H9 (cell line): ENCODE data around the gene SLC22A13. TPM values are rescaled to one million over a fixed set of nuclear protein-coding genes. Genes with fewer than 3 reads are reported as not detected.

Source experiments
- DNase-seq: peaks from one replicate; pipeline ENCODE4 v3.0.0-alpha.2; 2017
- H2AFZ ChIP-seq: one replicate; pipeline ENCODE4 v1.6.1; 2013; ENCODE audit warnings: mild to moderate bottlenecking, low read length, control low read depth, moderate library complexity
- H2AK5ac ChIP-seq: 2 replicates; pipeline ENCODE4 v1.6.1; 2013; ENCODE audit warnings: low read length, control low read depth, mixed read lengths; ENCODE audit not compliant: insufficient read length
- H2BK120ac ChIP-seq: one replicate; pipeline ENCODE4 v1.6.1; 2013; ENCODE audit warnings: low read depth, mild to moderate bottlenecking, low read length, control low read depth, inconsistent platforms; ENCODE audit not compliant: poor library complexity, severe bottlenecking
- H2BK12ac ChIP-seq: 2 replicates; pipeline ENCODE4 v1.6.1; 2013; ENCODE audit warnings: low read length, control low read depth, mixed read lengths, low read depth; ENCODE audit not compliant: insufficient read length
- H2BK15ac ChIP-seq: 2 replicates; pipeline ENCODE4 v1.6.1; 2013; ENCODE audit warnings: low read depth, low read length, control low read depth
- H2BK20ac ChIP-seq: one replicate; pipeline ENCODE4 v1.6.1; 2013; ENCODE audit warnings: low read depth, mild to moderate bottlenecking, low read length, control low read depth, inconsistent platforms; ENCODE audit not compliant: poor library complexity, severe bottlenecking
- H2BK5ac ChIP-seq: 2 replicates; pipeline ENCODE4 v1.6.1; 2013; ENCODE audit warnings: low read length, control low read depth, mixed read lengths; ENCODE audit not compliant: insufficient read length
- H3K14ac ChIP-seq: 2 replicates; pipeline ENCODE4 v1.6.1; 2013; ENCODE audit warnings: low read length, control low read depth; ENCODE audit not compliant: insufficient read depth
- H3K18ac ChIP-seq: 2 replicates; pipeline ENCODE4 v1.6.1; 2013; ENCODE audit warnings: low read depth, mild to moderate bottlenecking, mixed read lengths, low read length, control low read depth; ENCODE audit not compliant: insufficient read length
- H3K23ac ChIP-seq: 2 replicates; pipeline ENCODE4 v1.6.1; 2013; ENCODE audit warnings: low read length, control low read depth, mixed read lengths, low read depth; ENCODE audit not compliant: insufficient read length
- H3K23me2 ChIP-seq: 2 replicates; pipeline ENCODE4 v1.6.1; 2013; ENCODE audit warnings: low read depth, mild to moderate bottlenecking, mixed read lengths, low read length, control low read depth; ENCODE audit not compliant: insufficient read length, poor library complexity, severe bottlenecking
- H3K27ac ChIP-seq: 2 replicates; pipeline ENCODE4 v1.5.1; 2013; ENCODE audit warnings: low read length, control low read depth, mixed read lengths, low read depth; ENCODE audit not compliant: insufficient read length
- H3K27me3 ChIP-seq: 2 replicates; pipeline ENCODE4 v1.6.1; 2013; ENCODE audit warnings: low read length, control low read depth, inconsistent platforms; ENCODE audit not compliant: insufficient read depth
- H3K4ac ChIP-seq: 2 replicates; pipeline ENCODE4 v1.6.1; 2013; ENCODE audit warnings: low read depth, mild to moderate bottlenecking, control low read depth, inconsistent platforms, low read length, moderate library complexity
- H3K4me1 ChIP-seq: 2 replicates; pipeline ENCODE4 v1.6.1; 2013; ENCODE audit warnings: low read length, control low read depth, inconsistent platforms; ENCODE audit not compliant: insufficient read depth
- H3K4me2 ChIP-seq: 2 replicates; pipeline ENCODE4 v1.6.1; 2013; ENCODE audit warnings: low read length, control low read depth, mixed read lengths; ENCODE audit not compliant: insufficient read length, insufficient read depth
- H3K56ac ChIP-seq: 2 replicates; pipeline ENCODE4 v1.6.1; 2013; ENCODE audit warnings: low read depth, mild to moderate bottlenecking, mixed read lengths, low read length, control low read depth; ENCODE audit not compliant: insufficient read length
- H3K79me1 ChIP-seq: 2 replicates; pipeline ENCODE4 v1.6.1; 2013; ENCODE audit warnings: low read depth, mild to moderate bottlenecking, moderate library complexity, low read length, control low read depth, inconsistent platforms; ENCODE audit not compliant: insufficient read depth, poor library complexity, severe bottlenecking
- H3K79me2 ChIP-seq: 2 replicates; pipeline ENCODE4 v1.6.1; 2013; ENCODE audit warnings: low read length, control low read depth, inconsistent platforms; ENCODE audit not compliant: insufficient read depth
- H3K9ac ChIP-seq: 2 replicates; pipeline ENCODE4 v1.6.1; 2013; ENCODE audit warnings: low read length, control low read depth, mixed read lengths; ENCODE audit not compliant: insufficient read length; ENCODE audit errors: extremely low read depth
- H3K9me3 ChIP-seq: one replicate; pipeline ENCODE4 v1.6.1; 2013; ENCODE audit warnings: low read depth, low read length, inconsistent platforms; ENCODE audit not compliant: control insufficient read depth
- H3T11ph ChIP-seq: one replicate; pipeline ENCODE4 v1.6.1; 2013; ENCODE audit warnings: mild to moderate bottlenecking, low read length, control low read depth, inconsistent platforms
- H4K20me1 ChIP-seq: one replicate; pipeline ENCODE4 v1.6.1; 2013; ENCODE audit not compliant: control insufficient read depth, insufficient read length, insufficient read depth
- H4K5ac ChIP-seq: 2 replicates; pipeline ENCODE4 v1.6.1; 2013; ENCODE audit warnings: low read depth, mild to moderate bottlenecking, mixed read lengths, low read length, control low read depth; ENCODE audit not compliant: insufficient read length
- H4K8ac ChIP-seq: replicated peaks from 2 replicates; pipeline ENCODE4 v1.6.1; 2013; ENCODE audit warnings: low read length, control low read depth, mixed read lengths, low read depth; ENCODE audit not compliant: insufficient read length
- H4K91ac ChIP-seq: 2 replicates; pipeline ENCODE4 v1.6.1; 2013; ENCODE audit warnings: low read depth, mild to moderate bottlenecking, moderate library complexity, mixed read lengths, low read length, control low read depth; ENCODE audit not compliant: insufficient read length
- H3K27ac Mint-ChIP-seq, 3 experiments: 2 replicates in 2 of 3; 3 replicates in 1 of 3; pipeline ENCODE4 v1.8.0; 2020 to 2021; ENCODE audit warnings: mixed read lengths in 3 of 3, mild to moderate bottlenecking in 1 of 3, moderate library complexity in 1 of 3
- H3K27me3 Mint-ChIP-seq: 2 replicates; pipeline ENCODE4 v1.8.0; 2021; ENCODE audit warnings: low read depth, mild to moderate bottlenecking, moderate library complexity, mixed read lengths
- H3K36me3 Mint-ChIP-seq, 3 experiments: 2 replicates in 2 of 3; 3 replicates in 1 of 3; pipeline ENCODE4 v1.8.0; 2020 to 2021; ENCODE audit warnings: low read depth in 3 of 3, mixed read lengths in 3 of 3; ENCODE audit not compliant: insufficient read depth in 1 of 3
- H3K4me1 Mint-ChIP-seq, 2 experiments: 2 replicates each; pipeline ENCODE4 v1.8.0; 2020; ENCODE audit warnings: mixed read lengths in 2 of 2
- H3K4me3 Mint-ChIP-seq, 2 experiments: 2 replicates in 1 of 2; 3 replicates in 1 of 2; pipeline ENCODE4 v1.8.0; 2020 to 2021; ENCODE audit warnings: mild to moderate bottlenecking in 2 of 2, mixed read lengths in 2 of 2, moderate library complexity in 1 of 2
- H3K9me3 Mint-ChIP-seq, 2 experiments: 2 replicates in 1 of 2; 3 replicates in 1 of 2; pipeline ENCODE4 v1.8.0; 2020; ENCODE audit warnings: mild to moderate bottlenecking in 2 of 2, mixed read lengths in 2 of 2, moderate library complexity in 1 of 2
- CTCF ChIP-seq: fragments of 200-600 bp; sonication (generic); conservative IDR thresholded peaks from 3 replicates; pipeline ENCODE4 v1.8.0; 2021; ENCODE audit warnings: antibody characterized with exemption, mild to moderate bottlenecking
- WGBS: extraction: QIAGEN DNeasy Blood & Tissue Kit; methylation state at CpG from one replicate; pipeline ENCODE4 v1.1.7; 2013; ENCODE audit warnings: missing lambda C conversion rate, low lambda C conversion rate, mixed read lengths; ENCODE audit not compliant: insufficient read length; ENCODE audit errors: extremely low coverage; 5-methylcytosine and 5-hydroxymethylcytosine counted together
- total RNA-seq: library from RNA; stranded (reverse); gene quantifications from 2 replicates; pipeline ENCODE4 v1.2.1, GENCODE V29; 2021

Gene SLC22A13
- total RNA-seq, 1 experiment from 2014 or later = not detected

GRCh38 chr3:38311941-38312340 is 46.3 kb downstream of the SLC22A13 start:
- no peak for DNase-seq
- Histone ChIP-seq H3K56ac (no peak overlapping the region), H2BK15ac (no peak overlapping the region), H4K91ac (no peak overlapping the region), H3K4ac (no peak overlapping the region), H3K14ac (no peak overlapping the region), H3K18ac (no peak overlapping the region), H3K27me3 (no peaks in the 10 kb centered on the region), H2BK5ac (no peak overlapping the region), H3K79me2 (no peaks in the 10 kb centered on the region), H3K27ac (no peak overlapping the region), H2BK120ac (no peak overlapping the region), H2BK20ac (no peak overlapping the region), H2AK5ac (no peak overlapping the region), H3K9me3 (no peaks in the 10 kb centered on the region), H2AFZ (no peak overlapping the region), H2BK12ac (no peak overlapping the region), H3K79me1 (no peaks in the 10 kb centered on the region), H4K20me1 (no peaks in the 10 kb centered on the region), H3T11ph (no peak overlapping the region), H3K23ac (no peak overlapping the region), H3K4me2 (no peak overlapping the region), H4K8ac (no peak overlapping the region), H3K4me1 (no peaks in the 10 kb centered on the region), H3K9ac (no peak overlapping the region), H4K5ac (no peak overlapping the region), H3K23me2 (no peaks in the 10 kb centered on the region)
- Mint-ChIP-seq H3K4me1 (peaks cover 0 to 10% of the 10 kb centered on the region in 2 experiments; a peak in 3 of 4 replicates), H3K4me3 (no peak overlapping the region), H3K27ac (no peak overlapping the region), H3K27me3 (no peaks in the 10 kb centered on the region; the same call in none of the 2 replicates), H3K9me3 (no peaks in the 10 kb centered on the region), H3K36me3 (no peaks in the 10 kb centered on the region)
- no peak for TF ChIP-seq CTCF
- no CpG with 5 or more reads among the region's 2 CpGs for WGBS
